Breast epithelium (tissue), 4 donors: ENCODE measurements around the gene DSCAML1. TPM values are rescaled to one million over a fixed set of nuclear protein-coding genes. Genes with fewer than 3 reads are reported as not detected.
A peak's percentile ranks its signal among the peaks of the same experiment; 100 is the strongest.

Source experiments
- DNase-seq, 2 donors: peaks; one replicate each; pipeline ENCODE4 v3.0.0-alpha.2; 2019; ENCODE audit warnings: low spot score in 2 of 2
- H3K27ac ChIP-seq, 2 donors: fragments of 200-600 bp; sonication (generic) in 1 of 2; one replicate each; pipeline ENCODE4 v1.5.1; 2016 to 2019; ENCODE audit warnings: mild to moderate bottlenecking in 1 of 2
- H3K27me3 ChIP-seq, 2 donors: fragments of 200-600 bp; sonication (generic) in 1 of 2; one replicate each; pipeline versions ENCODE4 v1.5.1 to v1.6.0; 2017 to 2019; ENCODE audit warnings: control low read depth in 1 of 2, mild to moderate bottlenecking in 1 of 2
- H3K36me3 ChIP-seq: fragments of 200-600 bp; one replicate; pipeline ENCODE4 v1.5.1; 2019
- H3K4me1 ChIP-seq, 2 donors: fragments of 200-600 bp; sonication (generic); one replicate each; pipeline ENCODE4 v1.5.1; 2016 to 2019; ENCODE audit warnings: control low read depth in 1 of 2
- H3K4me3 ChIP-seq, 3 donors: fragments of 200-600 bp; sonication (generic); 1 replicate in 2 of 3; 2 replicates in 1 of 3; pipeline ENCODE4 v1.5.1; 2016 to 2019; ENCODE audit warnings: mild to moderate bottlenecking in 3 of 3, moderate library complexity in 2 of 3
- H3K9me3 ChIP-seq, 2 donors: fragments of 200-600 bp; sonication (generic) in 1 of 2; one replicate each; pipeline ENCODE4 v1.5.1; 2016 to 2019; ENCODE audit warnings: control low read depth in 1 of 2
- POLR2A ChIP-seq: fragments of 450-650 bp; IDR thresholded peaks from one replicate; pipeline ENCODE4 v1.6.1; 2016; ENCODE audit warnings: antibody characterized with exemption, mild to moderate bottlenecking, moderate library complexity
- POLR2AphosphoS5 ChIP-seq, 3 donors: sonication (generic); formaldehyde crosslinking; IDR thresholded peaks; one replicate each; pipeline ENCODE4 v1.6.1; 2017; ENCODE audit warnings: antibody characterized with exemption in 3 of 3
- intact Hi-C: fragments of 100-400 bp; cut with DNase I; formaldehyde crosslinking; loops from one replicate; pipeline ENCODE4 v1.15.1; 2023; ENCODE audit warnings: low total_unique reads
- total RNA-seq, 3 donors: library from RNA; depleted of rRNA; stranded (reverse); fragments of >200 nt; gene quantifications; one replicate each; pipeline ENCODE4 v1.1.0, GENCODE V29; 2016
- TF ChIP-seq, protein P1 (sequence below), 3 donors: fragments of 450-650 bp; IDR thresholded peaks; one replicate each; pipeline ENCODE4 v1.5.1; 2016 to 2017; ENCODE audit warnings: antibody characterized with exemption in 3 of 3, mild to moderate bottlenecking in 3 of 3, moderate library complexity in 3 of 3

Gene DSCAML1
- total RNA-seq, 3 donors from 2014 or later: 0.33 to 1.8 (median 0.64) TPM

GRCh38 chr11:117691218-117691514 lies 105.8 kb downstream of the DSCAML1 start:
- no peak overlapping the region for H3K27ac ChIP-seq
- H3K4me3 ChIP-seq: no peak overlapping the region
- no peaks in the 10 kb centered on the region for H3K9me3 ChIP-seq
- TF ChIP-seq POLR2AphosphoS5 (IDR thresholded peaks at IDR 0.05) (no peak), POLR2A (no peak)
- TF ChIP-seq, protein P1, sequence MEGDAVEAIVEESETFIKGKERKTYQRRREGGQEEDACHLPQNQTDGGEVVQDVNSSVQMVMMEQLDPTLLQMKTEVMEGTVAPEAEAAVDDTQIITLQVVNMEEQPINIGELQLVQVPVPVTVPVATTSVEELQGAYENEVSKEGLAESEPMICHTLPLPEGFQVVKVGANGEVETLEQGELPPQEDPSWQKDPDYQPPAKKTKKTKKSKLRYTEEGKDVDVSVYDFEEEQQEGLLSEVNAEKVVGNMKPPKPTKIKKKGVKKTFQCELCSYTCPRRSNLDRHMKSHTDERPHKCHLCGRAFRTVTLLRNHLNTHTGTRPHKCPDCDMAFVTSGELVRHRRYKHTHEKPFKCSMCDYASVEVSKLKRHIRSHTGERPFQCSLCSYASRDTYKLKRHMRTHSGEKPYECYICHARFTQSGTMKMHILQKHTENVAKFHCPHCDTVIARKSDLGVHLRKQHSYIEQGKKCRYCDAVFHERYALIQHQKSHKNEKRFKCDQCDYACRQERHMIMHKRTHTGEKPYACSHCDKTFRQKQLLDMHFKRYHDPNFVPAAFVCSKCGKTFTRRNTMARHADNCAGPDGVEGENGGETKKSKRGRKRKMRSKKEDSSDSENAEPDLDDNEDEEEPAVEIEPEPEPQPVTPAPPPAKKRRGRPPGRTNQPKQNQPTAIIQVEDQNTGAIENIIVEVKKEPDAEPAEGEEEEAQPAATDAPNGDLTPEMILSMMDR (IDR thresholded peaks at IDR 0.05): no peak
- intact Hi-C loops: no loop called here
- H3K36me3 ChIP-seq: no peaks in the 10 kb centered on the region
- H3K4me1 ChIP-seq: no peaks in the 10 kb centered on the region
- no peak for DNase-seq
- H3K27me3 ChIP-seq: no peaks in the 10 kb centered on the region

GRCh38 chr11:117690484-117691217 lies 106.4 kb downstream of the DSCAML1 start:
- Histone ChIP-seq H3K27me3 (no peaks in the 10 kb centered on the region), H3K9me3 (no peaks in the 10 kb centered on the region), H3K4me3 (no peak overlapping the region), H3K27ac (no peak overlapping the region), H3K4me1 (no peaks in the 10 kb centered on the region), H3K36me3 (no peaks in the 10 kb centered on the region)
- no peak for TF ChIP-seq POLR2AphosphoS5 (IDR thresholded peaks at IDR 0.05)
- TF ChIP-seq POLR2A: no peak
- TF ChIP-seq, protein P1 (IDR thresholded peaks at IDR 0.05): no peak
- intact Hi-C loops: no loop called here
- no peak for DNase-seq

DNA sequence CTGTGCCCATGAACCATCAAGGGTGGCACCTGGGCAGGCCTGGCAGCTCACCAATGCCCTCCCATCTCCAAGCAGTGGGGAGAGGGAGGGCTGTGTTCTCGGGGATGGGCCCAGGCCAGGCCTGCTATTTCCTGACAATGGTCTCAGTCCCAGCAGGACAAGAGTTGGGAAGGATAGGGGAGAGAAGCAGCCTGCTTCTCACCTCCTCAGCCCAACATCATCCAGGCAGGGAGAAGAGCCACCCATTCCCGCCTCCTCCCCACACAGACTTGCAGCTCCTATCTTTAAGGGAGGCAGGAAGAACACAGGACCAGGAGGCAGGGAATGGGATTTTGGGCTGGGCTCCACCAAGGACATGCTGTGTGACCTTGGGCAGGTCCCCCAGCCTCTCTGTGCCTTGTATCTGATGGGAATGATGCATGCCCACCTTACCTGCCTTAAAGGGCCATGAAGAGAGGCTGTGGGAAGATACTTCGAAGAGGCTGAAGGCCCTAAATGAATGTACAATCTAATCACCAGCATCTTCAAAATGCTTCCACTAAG lies 108.7 kb downstream of the DSCAML1 start:
- no peak overlapping the region for H3K27ac ChIP-seq
- H3K36me3 ChIP-seq: no peaks in the 10 kb centered on the region
- H3K4me1 ChIP-seq: no peaks in the 10 kb centered on the region
- DNase-seq: peak in 1 of 2 donors; percentile 29
- no peaks in the 10 kb centered on the region for H3K9me3 ChIP-seq
- TF ChIP-seq POLR2AphosphoS5 (IDR thresholded peaks at IDR 0.05) (no peak), POLR2A (no peak)
- TF ChIP-seq, protein P1 (IDR thresholded peaks at IDR 0.05): no peak
- H3K4me3 ChIP-seq: no peak overlapping the region
- no peaks in the 10 kb centered on the region for H3K27me3 ChIP-seq
- intact Hi-C loops: no loop called here

DNA sequence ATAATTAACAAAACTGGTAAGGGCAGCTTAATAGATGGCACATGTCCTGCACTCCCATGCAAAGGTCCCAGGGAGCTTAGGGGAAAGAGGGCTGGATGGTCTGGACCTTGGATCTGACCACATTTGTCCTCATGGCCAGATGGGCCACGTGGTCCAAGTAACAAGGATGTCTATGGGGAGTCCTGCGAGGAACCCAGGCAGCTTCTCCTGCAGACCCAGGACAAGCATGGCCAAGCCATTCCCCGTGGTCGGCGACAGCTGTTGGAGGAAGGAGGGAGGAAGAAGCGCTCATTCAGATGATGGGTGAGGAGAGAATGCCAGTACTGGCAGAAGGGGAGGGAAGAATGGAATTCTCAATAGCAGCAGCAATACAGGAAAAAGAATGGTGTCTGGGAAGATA lies 109.2 kb downstream of the DSCAML1 start:
- no peak overlapping the region for H3K27ac ChIP-seq
- H3K36me3 ChIP-seq: no peaks in the 10 kb centered on the region
- H3K27me3 ChIP-seq: no peaks in the 10 kb centered on the region
- H3K4me3 ChIP-seq: no peak overlapping the region
- no peak for TF ChIP-seq POLR2AphosphoS5 (IDR thresholded peaks at IDR 0.05)
- TF ChIP-seq POLR2A: no peak
- TF ChIP-seq, protein P1 (IDR thresholded peaks at IDR 0.05): no peak
- intact Hi-C loops: no loop called here
- no peaks in the 10 kb centered on the region for H3K4me1 ChIP-seq
- no peaks in the 10 kb centered on the region for H3K9me3 ChIP-seq
- DNase-seq: no peak

DNA sequence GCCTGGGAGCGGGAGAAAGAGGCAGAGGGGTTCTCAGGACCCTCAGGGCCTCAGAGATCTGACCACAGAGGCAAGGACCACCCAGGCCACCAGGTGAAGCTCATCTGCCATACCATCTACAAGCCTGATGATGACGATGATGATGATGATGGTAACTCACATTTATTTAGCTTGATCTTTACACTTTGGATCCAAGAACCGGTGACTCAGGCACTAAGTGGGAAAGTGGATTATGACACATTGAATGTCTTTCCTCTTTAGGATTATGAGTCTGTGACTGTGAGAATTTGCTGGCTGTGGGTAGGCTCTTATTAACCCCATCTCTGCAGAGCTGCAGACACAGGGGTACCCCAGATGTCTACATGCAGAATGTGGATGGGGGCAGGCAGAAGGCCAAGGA lies 110.3 kb downstream of the DSCAML1 start:
- no peak overlapping the region for H3K27ac ChIP-seq
- no peaks in the 10 kb centered on the region for H3K36me3 ChIP-seq
- TF ChIP-seq POLR2AphosphoS5 (IDR thresholded peaks at IDR 0.05): no peak
- TF ChIP-seq, protein P1 (IDR thresholded peaks at IDR 0.05): no peak
- no peak for TF ChIP-seq POLR2A
- no peak for DNase-seq
- no peaks in the 10 kb centered on the region for H3K4me1 ChIP-seq
- H3K27me3 ChIP-seq: no peaks in the 10 kb centered on the region
- no peak overlapping the region for H3K4me3 ChIP-seq
- intact Hi-C loops: no loop called here
- H3K9me3 ChIP-seq: no peaks in the 10 kb centered on the region
